ENCODE results near the gene MED22. TPM values are rescaled to one million over a fixed set of nuclear protein-coding genes. Genes with fewer than 3 reads are reported as not detected.

Gene MED22
- total and polyA plus RNA-seq, 2 donors from 2014 or later = 24.6 to 32.7 TPM

- Histone ChIP-seq H3K9me3 (ENCODE audit: control insufficient read depth in 2 of 3, insufficient read depth in 1 of 3, low read length in 3 of 3) (no peaks in the 10 kb centered on the region), H3K9ac (ENCODE audit: low read length in 3 of 3) (peak overlapping the region in 1 of 3 donors; percentile 31), H3K36me3 (ENCODE audit: control insufficient read depth in 2 of 3, insufficient read depth in 3 of 3, low read length in 3 of 3) (peaks cover 2 to 13% (median 7%) of the 10 kb centered on the region in 3 donors), H3K27ac (ENCODE audit: low read depth in 2 of 2, low read length in 2 of 2) (no peak overlapping the region), H3K4me3 (ENCODE audit: low read length in 3 of 3) (no peak overlapping the region), H3K27me3 (ENCODE audit: control insufficient read depth, insufficient read depth, low read length) (no peaks in the 10 kb centered on the region), H3K4me1 (ENCODE audit: control insufficient read depth in 2 of 3, insufficient read depth in 2 of 3, low read depth in 1 of 3, low read length in 3 of 3) (peaks cover 0 to 60% (median 36%) of the 10 kb centered on the region in 3 donors)
- TF ChIP-seq CTCF (IDR thresholded peaks at IDR 0.05; ENCODE audit: borderline replicate concordance, extremely low read depth, insufficient read depth) = no peak
- DNase-seq (no peak), FAIRE-seq (no peak)
- intact Hi-C loops (cut with DNase I) = no loop called here
These were observed 24.2 kb upstream of the MED22 start for GRCh38 chr9:133372144-133372543.

- peaks cover 2 to 21% (median 14%) of the 10 kb centered on the region in 3 donors for H3K36me3 ChIP-seq (ENCODE audit: control insufficient read depth in 2 of 3, insufficient read depth in 3 of 3, low read length in 3 of 3)
- intact Hi-C loops (cut with DNase I) = no loop called here
- FAIRE-seq (no peak), DNase-seq (no peak)
- no peak overlapping the region for H3K4me3 ChIP-seq (ENCODE audit: low read length in 3 of 3)
- peak overlapping the region in 2 of 3 donors; percentile 12 to 41 for H3K9ac ChIP-seq (ENCODE audit: low read length in 3 of 3)
- H3K27me3 ChIP-seq (ENCODE audit: control insufficient read depth, insufficient read depth, low read length) = no peaks in the 10 kb centered on the region
- H3K27ac ChIP-seq (ENCODE audit: low read depth in 2 of 2, low read length in 2 of 2) = no peak overlapping the region
- H3K9me3 ChIP-seq (ENCODE audit: control insufficient read depth in 2 of 3, insufficient read depth in 1 of 3, low read length in 3 of 3) = no peaks in the 10 kb centered on the region
- H3K4me1 ChIP-seq (ENCODE audit: control insufficient read depth in 2 of 3, insufficient read depth in 2 of 3, low read depth in 1 of 3, low read length in 3 of 3) = peaks cover 0 to 61% (median 37%) of the 10 kb centered on the region in 3 donors
- no peak for TF ChIP-seq CTCF (IDR thresholded peaks at IDR 0.05; ENCODE audit: borderline replicate concordance, extremely low read depth, insufficient read depth)
These were observed 23.4 kb upstream of the MED22 start for GRCh38 chr9:133371261-133371711.

GRCh38 chr9:133370685-133371084 is 22.8 kb upstream of the MED22 start:
- Histone ChIP-seq H3K4me3 (ENCODE audit: low read length in 3 of 3) (no peak overlapping the region), H3K27me3 (ENCODE audit: control insufficient read depth, insufficient read depth, low read length) (no peaks in the 10 kb centered on the region), H3K9me3 (ENCODE audit: control insufficient read depth in 2 of 3, insufficient read depth in 1 of 3, low read length in 3 of 3) (no peaks in the 10 kb centered on the region), H3K27ac (ENCODE audit: low read depth in 2 of 2, low read length in 2 of 2) (no peak overlapping the region), H3K36me3 (ENCODE audit: control insufficient read depth in 2 of 3, insufficient read depth in 3 of 3, low read length in 3 of 3) (peaks cover 2 to 27% (median 18%) of the 10 kb centered on the region in 3 donors), H3K9ac (ENCODE audit: low read length in 3 of 3) (peak overlapping the region in 1 of 3 donors; percentile 41), H3K4me1 (ENCODE audit: control insufficient read depth in 2 of 3, insufficient read depth in 2 of 3, low read depth in 1 of 3, low read length in 3 of 3) (peaks cover 0 to 61% (median 43%) of the 10 kb centered on the region in 3 donors)
- intact Hi-C loops (cut with DNase I) = no loop called here
- TF ChIP-seq CTCF (IDR thresholded peaks at IDR 0.05; ENCODE audit: borderline replicate concordance, extremely low read depth, insufficient read depth) = no peak
- DNase-seq (no peak), FAIRE-seq (no peak)

- intact Hi-C loops (cut with DNase I) = no loop called here
- H3K9ac ChIP-seq (ENCODE audit: low read length in 3 of 3) = no peak overlapping the region
- H3K4me3 ChIP-seq (ENCODE audit: low read length in 3 of 3) = no peak overlapping the region
- no peak overlapping the region for H3K27ac ChIP-seq (ENCODE audit: low read depth in 2 of 2, low read length in 2 of 2)
- no peaks in the 10 kb centered on the region for H3K27me3 ChIP-seq (ENCODE audit: control insufficient read depth, insufficient read depth, low read length)
- H3K4me1 ChIP-seq (ENCODE audit: control insufficient read depth in 2 of 3, insufficient read depth in 2 of 3, low read depth in 1 of 3, low read length in 3 of 3) = peaks cover 2 to 65% (median 50%) of the 10 kb centered on the region in 3 donors
- H3K9me3 ChIP-seq (ENCODE audit: control insufficient read depth in 2 of 3, insufficient read depth in 1 of 3, low read length in 3 of 3) = no peaks in the 10 kb centered on the region
- peaks cover 4 to 34% (median 20%) of the 10 kb centered on the region in 3 donors for H3K36me3 ChIP-seq (ENCODE audit: control insufficient read depth in 2 of 3, insufficient read depth in 3 of 3, low read length in 3 of 3)
- DNase-seq (no peak), FAIRE-seq (no peak)
- TF ChIP-seq CTCF (IDR thresholded peaks at IDR 0.05; ENCODE audit: borderline replicate concordance, extremely low read depth, insufficient read depth) = no peak
These were observed 22.0 kb upstream of the MED22 start for GRCh38 chr9:133369933-133370332.

All from kidney (tissue), 14 donors.